Testis (tissue), 2 donors: ENCODE data around the gene ADAM15.

Source experiments
- CTCF ChIP-seq, 3 experiments: fragments of 450-650 bp in 2 of 3; fragments of 200-600 bp in 1 of 3; sonication (generic) in 1 of 3; IDR thresholded peaks; one replicate each; pipeline ENCODE4 v1.5.1; 2016 to 2019; ENCODE audit warnings: antibody characterized with exemption in 3 of 3, mild to moderate bottlenecking in 2 of 3, moderate library complexity in 1 of 3
- POLR2A ChIP-seq: fragments of 450-650 bp; IDR thresholded peaks from one replicate; pipeline ENCODE4 v1.6.1; 2017; ENCODE audit warnings: antibody characterized with exemption, mild to moderate bottlenecking, moderate library complexity

GRCh38 chr1:155043793-155044192 is 7.3 kb upstream of the ADAM15 start:
- TF ChIP-seq CTCF (IDR thresholded peaks at IDR 0.05) (no peak), POLR2A (no peak)
